Tibial nerve (tissue), 4 donors: ENCODE measurements around the gene CSNK2A1.

Source experiments
- EP300 ChIP-seq, 2 donors: sonication (generic); formaldehyde crosslinking; IDR thresholded peaks; one replicate each; pipeline ENCODE4 v1.6.1; 2017; ENCODE audit warnings: antibody characterized with exemption in 2 of 2, mild to moderate bottlenecking in 1 of 2
- POLR2A ChIP-seq, 2 donors: fragments of 450-650 bp; IDR thresholded peaks; one replicate each; pipeline ENCODE4 v1.6.1; 2017; ENCODE audit warnings: antibody characterized with exemption in 2 of 2, mild to moderate bottlenecking in 2 of 2, moderate library complexity in 2 of 2
- TF ChIP-seq, protein P1 (sequence below), 5 experiments: fragments of 200-600 bp in 3 of 5; fragments of 450-650 bp in 2 of 5; sonication (generic) in 3 of 5; IDR thresholded peaks; one replicate each; pipeline ENCODE4 v1.5.1; 2016 to 2019; ENCODE audit warnings: antibody characterized with exemption in 5 of 5, mild to moderate bottlenecking in 3 of 5, moderate library complexity in 2 of 5

DNA sequence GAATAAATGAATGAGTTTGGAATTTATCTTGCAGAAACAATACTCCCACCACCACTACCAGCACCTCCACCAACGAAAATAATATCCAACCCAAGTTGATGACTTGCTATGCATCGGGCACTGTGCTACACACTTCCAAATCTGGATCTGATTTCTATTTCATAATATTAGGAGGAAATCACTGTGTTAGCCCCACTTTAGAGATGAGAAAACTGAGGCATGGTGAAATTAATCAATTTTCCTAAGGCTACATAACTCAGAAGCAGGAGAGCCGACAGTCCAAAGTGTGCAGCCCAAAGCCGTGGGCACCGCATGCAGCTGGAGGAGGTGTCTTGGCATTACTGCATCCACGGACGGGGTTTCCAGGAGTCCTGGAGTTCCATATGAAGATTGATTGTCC, 48.9 kb upstream of the CSNK2A1 start:
- TF ChIP-seq POLR2A (IDR thresholded peaks at IDR 0.05) (no peak), EP300 (IDR thresholded peaks at IDR 0.05) (no peak)
- TF ChIP-seq, protein P1, sequence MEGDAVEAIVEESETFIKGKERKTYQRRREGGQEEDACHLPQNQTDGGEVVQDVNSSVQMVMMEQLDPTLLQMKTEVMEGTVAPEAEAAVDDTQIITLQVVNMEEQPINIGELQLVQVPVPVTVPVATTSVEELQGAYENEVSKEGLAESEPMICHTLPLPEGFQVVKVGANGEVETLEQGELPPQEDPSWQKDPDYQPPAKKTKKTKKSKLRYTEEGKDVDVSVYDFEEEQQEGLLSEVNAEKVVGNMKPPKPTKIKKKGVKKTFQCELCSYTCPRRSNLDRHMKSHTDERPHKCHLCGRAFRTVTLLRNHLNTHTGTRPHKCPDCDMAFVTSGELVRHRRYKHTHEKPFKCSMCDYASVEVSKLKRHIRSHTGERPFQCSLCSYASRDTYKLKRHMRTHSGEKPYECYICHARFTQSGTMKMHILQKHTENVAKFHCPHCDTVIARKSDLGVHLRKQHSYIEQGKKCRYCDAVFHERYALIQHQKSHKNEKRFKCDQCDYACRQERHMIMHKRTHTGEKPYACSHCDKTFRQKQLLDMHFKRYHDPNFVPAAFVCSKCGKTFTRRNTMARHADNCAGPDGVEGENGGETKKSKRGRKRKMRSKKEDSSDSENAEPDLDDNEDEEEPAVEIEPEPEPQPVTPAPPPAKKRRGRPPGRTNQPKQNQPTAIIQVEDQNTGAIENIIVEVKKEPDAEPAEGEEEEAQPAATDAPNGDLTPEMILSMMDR (IDR thresholded peaks at IDR 0.05): no peak
